ENCODE results near the gene FHOD1.

Gene FHOD1

DNA sequence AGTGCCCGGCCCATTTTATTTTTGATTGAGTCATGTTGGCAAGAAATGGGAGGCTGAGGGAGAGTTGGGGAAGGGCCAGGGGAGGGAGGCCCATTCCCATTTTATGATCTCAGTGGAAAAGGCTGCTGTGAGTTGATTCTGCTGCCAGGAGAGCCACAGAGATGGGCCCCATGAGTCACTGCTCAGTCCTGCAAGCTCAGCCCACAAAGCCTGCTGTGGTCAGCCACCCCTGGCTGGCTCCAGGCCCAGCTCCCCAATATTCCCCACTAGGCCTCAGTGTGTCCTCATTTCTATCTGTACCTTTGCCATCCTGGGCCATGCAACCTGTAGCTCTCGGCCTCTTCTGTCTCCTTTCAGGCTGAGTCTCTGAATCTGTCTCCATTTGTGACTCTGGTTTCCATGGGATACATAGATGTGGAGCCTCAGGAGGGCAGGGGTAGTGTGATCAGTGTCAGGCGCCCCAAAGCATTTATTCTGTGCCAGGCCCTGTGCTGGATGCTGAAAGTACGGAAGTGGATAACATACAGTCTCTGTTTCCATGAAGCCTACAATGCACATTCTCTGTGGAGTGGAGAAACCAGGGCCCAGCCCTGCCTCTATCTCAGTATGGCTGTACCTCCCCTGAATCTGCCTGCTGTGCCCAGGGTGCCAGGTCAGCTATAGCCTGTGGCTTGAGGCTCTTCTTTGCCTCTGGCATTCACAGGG lies 30.2 kb upstream of the FHOD1 start:
- DNase-seq: no peak

DNA sequence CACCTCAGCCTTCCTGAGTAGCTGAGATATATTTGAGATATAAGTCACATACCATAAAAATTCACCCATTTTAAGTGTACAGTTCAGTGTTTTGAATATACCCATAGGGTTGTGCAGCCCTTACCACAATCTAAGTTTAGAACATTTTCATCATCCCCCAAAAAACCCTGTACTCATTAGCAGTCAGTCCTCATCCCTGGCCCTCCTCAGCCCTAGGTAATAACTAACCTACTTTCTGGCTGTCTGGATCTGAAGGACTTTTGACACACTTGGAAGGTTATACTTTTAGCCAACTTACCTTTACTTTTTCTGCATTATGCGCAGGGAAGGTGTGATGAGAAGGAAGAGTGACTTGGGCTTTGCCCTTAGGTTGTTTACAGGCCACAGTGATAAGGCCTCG lies 28.0 kb upstream of the FHOD1 start:
- DNase-seq: no peak

GRCh38 chr16:67271446-67271845 lies 24.2 kb upstream of the FHOD1 start:
- DNase-seq: no peak

DNA sequence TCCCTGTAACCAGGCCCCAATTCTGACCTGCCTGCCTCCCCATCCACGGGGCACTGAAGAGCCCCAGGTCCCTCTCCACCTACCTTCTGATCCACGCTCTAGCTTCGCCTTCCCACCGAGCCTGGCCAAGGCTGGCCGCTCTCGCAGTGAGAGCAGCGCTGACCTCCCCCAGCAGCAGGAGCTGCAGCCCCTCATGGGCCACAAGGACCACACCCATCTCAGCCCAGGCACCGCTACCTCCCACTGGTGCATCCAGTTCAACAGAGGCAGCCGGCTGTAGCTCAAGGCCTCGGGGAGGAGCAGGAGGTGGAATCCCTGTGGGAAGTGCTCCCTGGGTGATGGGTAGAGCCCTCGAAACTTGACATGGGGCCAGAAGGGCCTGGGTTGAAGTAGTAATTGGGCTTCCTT lies 23.7 kb upstream of the FHOD1 start:
- no peak for DNase-seq

DNA sequence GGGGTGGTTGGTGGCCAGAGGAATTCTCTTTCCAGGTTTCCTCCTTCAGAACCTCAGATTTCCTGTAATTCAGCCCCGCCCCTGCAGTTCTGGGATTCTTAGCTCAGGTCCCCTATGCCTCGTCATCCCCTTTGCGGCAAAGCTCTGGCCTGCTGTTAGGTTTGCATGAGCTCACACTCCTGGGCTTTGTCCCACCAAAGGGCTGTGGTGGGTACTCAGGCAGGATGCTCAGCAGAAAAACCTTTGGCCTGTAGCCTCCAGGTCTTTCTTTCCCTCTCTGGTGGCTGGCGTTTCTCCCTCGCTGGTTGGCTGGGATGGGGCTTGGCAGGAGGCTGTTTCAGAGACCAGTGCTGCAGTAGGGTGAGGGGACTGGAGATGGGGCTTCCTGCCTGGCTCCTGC lies 22.5 kb upstream of the FHOD1 start:
- no peak for DNase-seq

DNA sequence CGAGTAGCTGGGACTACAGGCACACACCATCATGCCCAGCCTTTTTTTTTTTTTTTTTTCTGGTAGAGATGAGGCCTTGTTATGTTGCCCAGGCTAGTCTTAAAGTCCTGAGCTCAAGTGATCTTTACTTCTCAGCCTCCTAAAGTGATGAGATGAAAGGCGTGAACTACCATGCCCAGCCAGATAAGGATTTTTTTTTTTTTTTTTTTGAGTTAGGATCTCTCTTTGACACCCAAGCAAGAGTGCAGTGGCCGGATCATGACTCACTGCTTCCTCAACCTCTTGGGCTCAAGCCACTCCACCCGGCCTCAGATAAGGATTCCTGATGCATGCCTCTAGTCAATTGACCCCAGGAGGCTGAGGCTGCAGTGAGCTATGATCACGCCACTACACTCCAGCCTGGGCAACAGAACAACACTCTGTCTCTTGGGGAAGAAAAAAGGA lies 20.9 kb upstream of the FHOD1 start:
- no peak for DNase-seq

GRCh38 chr16:67265834-67266233 lies 18.6 kb upstream of the FHOD1 start:
- DNase-seq: no peak

DNA sequence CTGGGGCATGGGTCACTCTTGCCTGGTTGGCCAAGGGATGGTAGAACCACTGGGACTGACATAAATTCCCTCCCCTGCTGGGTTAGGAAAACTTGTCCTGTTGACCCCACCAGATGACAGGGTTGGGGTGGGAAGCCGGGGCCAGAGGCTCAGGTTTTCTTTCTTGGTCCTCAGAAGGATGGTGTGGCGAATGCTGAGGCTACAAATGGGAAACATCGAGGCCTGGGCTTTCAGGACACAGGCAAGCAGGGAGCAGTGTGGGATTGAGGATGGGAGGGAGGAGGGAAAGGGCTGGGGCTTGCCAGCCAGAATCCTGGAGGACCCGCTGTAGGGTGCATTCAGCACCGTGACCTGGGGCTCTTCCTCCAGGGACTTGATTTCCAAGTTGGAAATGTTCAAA lies 17.6 kb upstream of the FHOD1 start:
- DNase-seq: no peak

DNA sequence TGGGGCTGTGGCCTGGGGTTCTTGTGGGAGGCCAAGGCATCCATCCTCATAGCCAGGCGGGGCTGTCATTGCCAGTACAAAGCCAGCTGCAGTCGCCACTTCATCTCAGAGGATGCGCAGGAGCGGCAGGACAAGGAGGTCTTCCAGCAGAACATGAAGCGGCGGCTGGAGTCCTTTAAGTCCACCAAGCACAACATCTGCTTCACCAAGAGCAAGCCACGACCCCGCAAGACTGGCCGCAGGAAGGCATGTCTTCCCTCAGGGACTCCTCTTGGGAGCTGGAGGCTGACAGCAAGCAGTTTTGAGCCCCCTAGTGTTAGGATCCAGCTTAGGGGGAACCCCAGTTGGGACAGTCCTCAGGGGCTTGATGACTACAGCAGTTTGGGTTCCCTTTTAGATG lies 17.0 kb upstream of the FHOD1 start:
- DNase-seq: no peak

DNA sequence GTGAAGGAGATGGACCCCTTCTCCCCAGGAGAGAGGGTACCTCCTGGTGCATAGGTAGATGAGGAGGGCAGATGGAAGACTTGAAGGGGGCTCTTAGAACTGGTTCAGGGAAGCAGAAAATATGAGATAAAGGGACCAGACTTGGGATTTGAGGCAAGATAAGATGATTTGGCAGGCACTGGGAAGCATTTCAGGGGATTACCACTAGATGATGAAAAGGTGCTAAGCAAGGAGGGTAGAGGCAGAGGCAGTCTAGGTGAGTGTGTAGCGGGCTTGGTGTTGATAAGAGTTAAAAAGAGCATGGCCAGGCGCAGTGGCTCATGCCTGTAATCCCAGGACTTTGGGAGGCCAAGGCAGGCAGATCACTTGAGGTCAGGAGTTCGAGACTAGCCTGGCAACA lies 15.9 kb upstream of the FHOD1 start:
- no peak for DNase-seq

- DNase-seq: no peak
These were observed 13.3 kb upstream of the FHOD1 start for GRCh38 chr16:67260426-67261063.

DNA sequence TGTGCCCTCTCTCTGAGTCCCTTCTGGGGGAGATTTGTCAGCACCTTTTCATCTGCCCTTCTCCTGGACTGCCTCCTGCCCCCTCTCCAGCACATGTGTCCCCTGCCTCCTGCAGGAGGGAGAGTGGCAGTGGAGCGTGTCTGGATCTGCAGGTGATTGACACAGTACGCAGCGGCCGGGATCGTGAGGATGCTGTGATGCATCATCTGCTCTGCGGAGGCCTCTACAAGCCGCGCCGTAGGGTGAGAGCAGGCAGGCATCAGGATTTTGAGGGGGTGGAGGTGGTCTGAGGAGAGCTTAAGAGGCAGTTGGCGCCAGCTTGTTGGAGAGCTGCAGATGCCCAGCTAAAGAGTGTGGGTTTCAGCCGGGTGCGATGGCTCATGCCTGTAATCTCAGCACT lies 12.4 kb upstream of the FHOD1 start:
- DNase-seq: no peak

DNA sequence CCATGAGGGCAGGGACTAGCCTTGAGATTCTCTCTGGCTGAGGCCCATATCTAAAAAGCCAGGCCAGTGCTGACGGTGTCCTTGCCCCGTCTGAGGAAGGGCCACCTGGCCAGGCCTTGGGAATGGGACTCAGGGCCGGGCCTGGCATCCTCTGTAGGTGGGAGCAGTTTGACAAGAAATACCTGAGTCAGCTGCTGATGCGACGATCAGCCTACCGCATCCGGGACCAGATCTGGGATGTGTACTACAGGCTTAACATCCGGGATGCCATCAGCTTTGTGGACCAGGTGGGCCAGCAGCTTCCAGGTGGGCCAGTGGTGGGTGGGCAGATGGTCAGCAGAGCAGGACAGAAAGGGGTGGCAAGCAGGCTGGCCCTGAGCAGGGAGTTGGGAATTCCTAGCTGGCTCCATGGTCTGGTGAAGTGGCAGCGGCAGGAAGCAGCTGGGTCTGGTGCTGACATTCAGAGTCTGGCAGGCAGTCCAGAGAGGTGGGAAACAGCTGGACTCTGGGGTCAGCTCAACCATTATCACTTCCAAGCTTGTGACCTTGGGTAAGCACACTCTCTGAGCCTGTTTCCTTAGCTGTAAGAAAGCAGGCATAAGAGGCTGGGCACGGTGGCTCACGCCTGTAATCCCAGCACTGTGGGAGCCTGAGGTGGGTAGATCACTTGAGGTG lies 11.0 kb upstream of the FHOD1 start:
- DNase-seq: no peak

DNA sequence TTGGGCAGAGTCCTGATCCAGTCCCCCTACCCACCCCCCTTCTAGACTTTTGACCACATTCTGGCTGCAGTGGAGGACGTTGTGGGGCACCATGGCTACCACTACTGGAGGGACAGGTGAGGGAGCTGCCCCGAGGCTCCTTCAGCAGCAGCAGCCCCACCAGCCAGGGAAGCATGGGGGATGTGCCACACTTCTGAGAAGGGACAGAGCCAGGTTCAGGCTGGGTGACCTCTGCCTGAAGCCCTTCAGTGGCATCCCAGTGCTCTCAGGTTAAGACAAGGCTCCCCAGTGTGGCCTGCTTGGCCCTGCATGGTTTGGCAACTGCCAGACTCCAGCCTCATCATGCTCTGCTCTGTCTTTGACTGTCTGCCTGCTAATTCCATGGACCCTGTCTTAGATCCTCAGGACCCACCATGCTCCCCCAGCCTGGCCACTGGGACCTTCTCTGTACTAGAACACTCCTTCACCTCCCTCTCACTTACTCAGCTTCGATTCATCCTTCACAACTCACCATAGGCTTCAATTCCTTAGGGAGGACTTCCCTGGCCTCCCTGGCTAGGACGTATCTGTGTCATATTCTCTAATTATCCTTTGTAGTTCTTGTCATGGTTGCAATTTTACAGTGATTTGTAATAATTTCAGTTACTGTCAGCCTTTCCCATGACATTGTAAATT lies 10.3 kb upstream of the FHOD1 start:
- no peak for DNase-seq

DNA sequence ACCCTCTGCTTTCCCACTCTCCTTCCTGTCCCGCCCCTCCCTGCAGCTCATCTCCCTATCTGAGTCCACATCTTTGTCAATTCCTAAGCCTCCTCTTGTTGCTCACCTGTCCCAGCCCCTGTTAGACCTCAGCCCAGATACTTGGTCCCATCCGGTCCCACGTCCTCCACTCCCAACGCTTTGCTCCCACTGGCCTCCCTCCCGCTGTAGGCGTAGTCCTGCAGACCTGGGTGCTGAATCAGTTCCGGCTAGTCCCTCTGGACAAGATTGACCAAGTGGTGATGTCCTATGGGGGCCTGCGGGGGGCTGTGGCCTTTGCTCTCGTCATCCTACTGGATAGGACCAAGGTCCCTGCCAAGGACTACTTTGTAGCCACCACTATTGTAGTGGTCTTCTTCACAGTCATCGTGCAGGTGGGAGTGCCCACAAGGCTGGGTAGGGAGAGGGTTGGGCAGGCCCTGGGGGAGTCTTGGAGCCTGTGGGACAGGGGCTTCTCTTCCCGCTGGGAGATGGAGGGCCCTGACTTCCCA lies 9.5 kb upstream of the FHOD1 start:
- DNase-seq: no peak

- DNase-seq: no peak
These were observed 8.4 kb upstream of the FHOD1 start for GRCh38 chr16:67255553-67256221.

- DNase-seq: no peak
These were observed 7.7 kb upstream of the FHOD1 start for GRCh38 chr16:67254801-67255552.

DNA sequence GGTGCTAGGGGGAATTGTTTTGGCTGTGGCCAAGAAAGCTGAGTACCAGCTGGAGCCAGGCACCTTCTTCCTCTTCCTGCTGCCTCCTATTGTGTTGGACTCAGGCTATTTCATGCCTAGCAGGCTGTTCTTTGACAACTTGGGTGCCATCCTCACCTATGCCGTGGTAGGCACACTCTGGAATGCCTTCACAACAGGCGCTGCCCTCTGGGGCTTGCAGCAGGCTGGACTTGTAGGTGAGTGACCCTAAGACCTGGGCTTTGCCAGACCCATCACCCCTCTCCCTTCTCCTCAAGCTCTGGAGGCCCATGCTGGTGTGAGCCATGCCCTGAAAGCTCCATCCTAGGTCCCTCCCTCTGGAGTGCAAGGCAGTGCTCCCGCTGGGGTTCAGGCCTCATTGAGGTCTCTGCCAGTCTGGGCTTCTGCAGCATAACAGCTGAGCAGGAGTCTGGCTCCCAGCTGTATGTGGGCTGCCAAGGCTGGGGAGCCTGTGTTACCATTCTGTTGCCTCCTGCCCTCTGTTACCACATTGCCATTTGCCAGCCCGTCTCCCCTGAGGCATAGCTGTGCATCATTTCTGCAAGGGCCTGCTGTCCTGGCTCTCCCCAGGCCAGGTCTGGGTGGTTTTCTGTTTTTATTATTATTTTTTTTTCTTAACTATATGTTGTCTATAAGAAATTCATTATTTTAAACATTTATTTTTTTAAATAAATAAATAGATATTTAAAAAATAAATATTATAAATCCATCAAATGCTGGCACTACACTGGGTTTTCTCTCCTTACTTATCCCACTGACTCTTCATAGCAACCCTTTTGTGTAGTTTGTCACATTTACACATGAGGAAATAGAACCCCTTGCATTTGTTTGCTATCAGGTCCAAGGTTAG lies 5.6 kb upstream of the FHOD1 start:
- no peak for DNase-seq

- DNase-seq: no peak
These were observed 2.7 kb upstream of the FHOD1 start for GRCh38 chr16:67250045-67250327.

DNA sequence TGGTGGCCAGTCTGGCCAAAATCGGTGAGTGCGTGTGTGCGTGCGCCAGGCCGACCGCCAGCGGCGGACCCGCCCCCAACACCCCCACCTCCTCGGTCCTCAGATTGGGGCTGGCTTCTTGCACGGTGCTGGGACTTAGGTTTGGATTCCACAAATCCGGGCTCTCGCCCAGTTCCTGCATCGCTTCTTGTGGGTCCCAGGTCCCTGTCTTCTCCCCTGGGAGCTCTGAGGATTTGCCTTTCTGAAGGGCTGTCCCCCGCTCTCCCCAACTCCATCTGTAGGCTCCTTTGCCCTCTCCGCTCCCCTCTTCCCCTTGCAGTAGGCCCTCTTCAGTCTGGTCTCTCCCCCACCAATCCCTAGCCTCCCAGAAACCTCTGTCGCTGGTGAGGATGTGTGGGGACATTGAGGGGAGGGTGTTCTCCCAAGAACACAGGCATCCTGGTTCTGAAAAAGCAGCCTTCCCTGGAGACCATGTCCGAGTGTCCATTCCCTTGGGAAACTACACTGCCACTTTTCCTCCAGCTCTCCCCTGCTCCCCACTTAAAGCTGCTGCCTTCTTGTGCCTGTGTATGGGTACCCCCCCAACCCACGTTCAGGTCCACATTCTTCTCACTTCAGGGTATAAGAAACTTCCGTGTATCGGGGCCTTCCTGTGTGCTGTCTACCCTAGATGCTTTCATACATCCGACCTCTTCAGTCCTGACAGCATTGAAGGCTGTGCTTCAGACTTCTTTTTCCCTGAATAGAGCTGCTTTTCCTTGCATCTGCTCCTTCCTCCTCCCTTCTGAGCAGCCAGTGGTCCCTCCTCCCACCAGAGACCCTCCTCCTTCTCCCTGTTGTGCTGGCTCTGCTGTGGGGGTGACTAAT lies 2.1 kb upstream of the FHOD1 start:
- DNase-seq: no peak

Measured in DMS79 (cell line).